Endothelial cell of umbilical vein (primary cell): ENCODE measurements around the gene DCAF17. TPM values are rescaled to one million over a fixed set of nuclear protein-coding genes. Genes with fewer than 3 reads are reported as not detected.

Experiments used
- BruUV-seq: library from RNA; stranded (reverse); fragments of 400-500 nt; replicated peaks from 2 replicates; lab custom pipeline; 2021; lab: Mats Ljungman, UMichigan
- CTCF ChIA-PET: fragments of 300-600, 350-600 bp; sonication (Branson Sonifier 250); formaldehyde crosslinking; loops from one replicate; lab custom pipeline; 2021; ENCODE audit warnings: antibody characterized with exemption, inconsistent platforms; lab: Charles Lee
- POLR2A ChIA-PET: fragments of 300-600, 350-600 bp; sonication (Branson Sonifier 250); formaldehyde crosslinking; loops from one replicate; lab custom pipeline; 2021; ENCODE audit warnings: antibody characterized with exemption, inconsistent platforms; lab: Charles Lee
- DNase-seq: peaks from one replicate; pipeline ENCODE4 v3.0.0-alpha.2; 2011; ENCODE audit warnings: low read depth, low spot score
- FAIRE-seq: peaks from 2 replicates; lab custom pipeline; 2011; peaks lifted over from hg19 to GRCh38; lab: Jason Lieb, UNC
- H2AFZ ChIP-seq: 2 replicates; pipeline ENCODE4 v1.6.0; 2012; ENCODE audit warnings: low read depth, low read length, control low read depth, inconsistent platforms
- H3K27ac ChIP-seq: 2 replicates; pipeline ENCODE4 v1.5.1; 2011; ENCODE audit warnings: low read depth, mild to moderate bottlenecking, control low read depth, low read length, moderate library complexity; ENCODE audit not compliant: insufficient read depth
- H3K27me3 ChIP-seq, 2 experiments: 2 replicates each; pipeline versions ENCODE4 v1.6.0 to v1.6.1; 2011; ENCODE audit warnings: low read length in 2 of 2, mixed read lengths in 1 of 2; ENCODE audit not compliant: control insufficient read depth in 2 of 2, insufficient read depth in 2 of 2
- H3K36me3 ChIP-seq, 2 experiments: 2 replicates in 1 of 2; 3 replicates in 1 of 2; pipeline ENCODE4 v1.5.1; 2011; ENCODE audit warnings: low read length in 2 of 2, mild to moderate bottlenecking in 1 of 2, moderate library complexity in 1 of 2; ENCODE audit not compliant: control insufficient read depth in 2 of 2, insufficient read depth in 2 of 2; ENCODE audit errors: extremely low read depth in 1 of 2
- H3K4me1 ChIP-seq: 3 replicates; pipeline ENCODE4 v1.5.1; 2011; ENCODE audit warnings: mild to moderate bottlenecking, low read length; ENCODE audit not compliant: control insufficient read depth, insufficient read depth; ENCODE audit errors: extremely low read depth
- H3K4me2 ChIP-seq: 2 replicates; pipeline ENCODE4 v1.6.1; 2011; ENCODE audit warnings: low read length, control low read depth, mixed read lengths; ENCODE audit not compliant: insufficient read depth
- H3K4me3 ChIP-seq, 3 experiments: fragments of 200-600 bp in 1 of 3; sonication (generic), shearing (Covaris generic) in 1 of 3; replicated peaks in 1 of 3; 2 replicates each; pipeline ENCODE4 v1.5.1; 2011 to 2016; ENCODE audit warnings: control low read depth in 3 of 3, low read length in 3 of 3, mild to moderate bottlenecking in 2 of 3, inconsistent platforms in 1 of 3, low read depth in 1 of 3, moderate library complexity in 1 of 3; ENCODE audit not compliant: insufficient read depth in 1 of 3
- H3K79me2 ChIP-seq: 2 replicates; pipeline ENCODE4 v1.6.0; 2012; ENCODE audit warnings: low read length, inconsistent platforms; ENCODE audit not compliant: control insufficient read depth, insufficient read depth
- H3K9ac ChIP-seq: replicated peaks from 2 replicates; pipeline ENCODE3; 2011; ENCODE audit warnings: low read length, control low read depth; ENCODE audit not compliant: insufficient read depth; ENCODE audit errors: extremely low read depth
- H3K9me1 ChIP-seq: replicated peaks from 3 replicates; pipeline ENCODE4 v1.6.0; 2011; ENCODE audit warnings: mild to moderate bottlenecking, low read length; ENCODE audit not compliant: control insufficient read depth, insufficient read depth; ENCODE audit errors: extremely low read depth
- H3K9me3 ChIP-seq: replicated peaks from 2 replicates; pipeline ENCODE4 v1.5.1; 2012; ENCODE audit warnings: low read length, inconsistent platforms; ENCODE audit not compliant: control insufficient read depth, insufficient read depth
- H4K20me1 ChIP-seq: replicated peaks from 2 replicates; pipeline ENCODE3; 2011; ENCODE audit warnings: mild to moderate bottlenecking, low read length; ENCODE audit not compliant: control insufficient read depth, insufficient read depth; ENCODE audit errors: extremely low read depth
- EZH2 ChIP-seq: IDR thresholded peaks from 2 replicates; pipeline ENCODE4 v1.6.1; 2012; ENCODE audit warnings: borderline replicate concordance, low read depth, mild to moderate bottlenecking, moderate library complexity, low read length, inconsistent platforms; ENCODE audit not compliant: severe bottlenecking
- FOS ChIP-seq: IDR thresholded peaks from 2 replicates; pipeline ENCODE4 v1.6.1; 2011; ENCODE audit warnings: mild to moderate bottlenecking, low read length, moderate library complexity, borderline replicate concordance; ENCODE audit not compliant: insufficient read depth
- GATA2 ChIP-seq: IDR thresholded peaks from 2 replicates; pipeline ENCODE4 v1.7.0; 2011; ENCODE audit warnings: low read depth, mild to moderate bottlenecking, moderate library complexity, mixed read lengths, low read length; ENCODE audit not compliant: insufficient read length, insufficient read depth
- JUN ChIP-seq: IDR thresholded peaks from 2 replicates; pipeline ENCODE4 v1.6.1; 2011; ENCODE audit warnings: borderline replicate concordance, low read depth; ENCODE audit not compliant: insufficient read length, insufficient read depth
- MAX ChIP-seq: IDR thresholded peaks from 2 replicates; pipeline ENCODE4 v1.6.1; 2011; ENCODE audit not compliant: insufficient read depth, insufficient read length
- MYC ChIP-seq: IDR thresholded peaks from one replicate; pipeline ENCODE4 v1.6.1; 2011; ENCODE audit warnings: mild to moderate bottlenecking, low read depth, low read length
- POLR2A ChIP-seq: IDR thresholded peaks from 2 replicates; pipeline ENCODE4 v1.6.1; 2012; ENCODE audit warnings: low read depth, mild to moderate bottlenecking, control low read depth, low read length
- POLR2AphosphoS5 ChIP-seq: IDR thresholded peaks from 2 replicates; pipeline ENCODE4 v1.6.1; 2012; ENCODE audit warnings: low read depth, mild to moderate bottlenecking, control low read depth, low read length, moderate library complexity; ENCODE audit not compliant: insufficient read depth
- dilution Hi-C: fragments of 300-500 bp; cut with MboI; formaldehyde crosslinking; loops from one replicate; pipeline ENCODE4 v1.15.0; 2019; ENCODE audit warnings: low sequenced_read_pairs; ENCODE audit not compliant: extremely low pct_ligation_motif_present
- intact Hi-C: fragments of 100-400 bp; cut with micrococcal nuclease; formaldehyde crosslinking; loops from one replicate; pipeline ENCODE4 v1.10.0; 2022
- polyA plus RNA-seq, 4 experiments: library from polyadenylated mRNA; depleted of rRNA in 3 of 4; stranded (reverse) in 3 of 4; unstranded in 1 of 4; fragments of >200 nt; gene quantifications; 2 replicates each; pipeline versions ENCODE4 v1.2.1 to v1.2.3, GENCODE V29; 2011 to 2012; ENCODE audit warnings: missing spikeins in 1 of 4
- total RNA-seq: library from RNA; stranded (reverse); gene quantifications from 2 replicates; pipeline ENCODE4 v1.2.3, GENCODE V29; 2021
- TF ChIP-seq, protein P1 (sequence below), 2 donors: IDR thresholded peaks; 1 replicate in 1 of 2; 2 replicates in 1 of 2; pipeline ENCODE4 v1.5.1; 2011; ENCODE audit warnings: low read length in 2 of 2, mild to moderate bottlenecking in 2 of 2, moderate library complexity in 2 of 2, control low read depth in 1 of 2, inconsistent platforms in 1 of 2, low read depth in 1 of 2; ENCODE audit not compliant: insufficient read depth in 1 of 2; ENCODE audit errors: extremely low read depth in 1 of 2

DCAF17 gene
- total and polyA plus RNA-seq, 2 donors (not counting 3 experiments of a cell fraction or from before 2014, with no cell fraction given): 4.6 to 14.9 TPM

GRCh38 chr2:171514908-171515582 is 81.0 kb downstream of the DCAF17 start:
- no peak overlapping the region for H3K9ac ChIP-seq
- ChIA-PET CTCF (interaction anchor here (0.7 kb wide), 1 partner anchor 51 kb away, joined by 3 read pairs; no protein-coding TSS in a partner anchor), POLR2A (no interaction called here)
- peaks cover 0 to 5% of the 10 kb centered on the region in 2 experiments for H3K27me3 ChIP-seq
- H3K79me2 ChIP-seq: no peaks in the 10 kb centered on the region
- H3K9me3 ChIP-seq: no peaks in the 10 kb centered on the region
- no TSS peak for BruUV-seq
- dilution Hi-C loops (no loop called here), intact Hi-C loops (no loop called here)
- no peaks in the 10 kb centered on the region for H3K4me1 ChIP-seq
- H3K27ac ChIP-seq: no peak overlapping the region
- H3K4me3 ChIP-seq: no peak overlapping the region
- TF ChIP-seq EZH2: no peak
- TF ChIP-seq POLR2A: no peak
- no peak for TF ChIP-seq FOS
- TF ChIP-seq, protein P1, sequence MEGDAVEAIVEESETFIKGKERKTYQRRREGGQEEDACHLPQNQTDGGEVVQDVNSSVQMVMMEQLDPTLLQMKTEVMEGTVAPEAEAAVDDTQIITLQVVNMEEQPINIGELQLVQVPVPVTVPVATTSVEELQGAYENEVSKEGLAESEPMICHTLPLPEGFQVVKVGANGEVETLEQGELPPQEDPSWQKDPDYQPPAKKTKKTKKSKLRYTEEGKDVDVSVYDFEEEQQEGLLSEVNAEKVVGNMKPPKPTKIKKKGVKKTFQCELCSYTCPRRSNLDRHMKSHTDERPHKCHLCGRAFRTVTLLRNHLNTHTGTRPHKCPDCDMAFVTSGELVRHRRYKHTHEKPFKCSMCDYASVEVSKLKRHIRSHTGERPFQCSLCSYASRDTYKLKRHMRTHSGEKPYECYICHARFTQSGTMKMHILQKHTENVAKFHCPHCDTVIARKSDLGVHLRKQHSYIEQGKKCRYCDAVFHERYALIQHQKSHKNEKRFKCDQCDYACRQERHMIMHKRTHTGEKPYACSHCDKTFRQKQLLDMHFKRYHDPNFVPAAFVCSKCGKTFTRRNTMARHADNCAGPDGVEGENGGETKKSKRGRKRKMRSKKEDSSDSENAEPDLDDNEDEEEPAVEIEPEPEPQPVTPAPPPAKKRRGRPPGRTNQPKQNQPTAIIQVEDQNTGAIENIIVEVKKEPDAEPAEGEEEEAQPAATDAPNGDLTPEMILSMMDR (IDR thresholded peaks at IDR 0.05; ENCODE audit: extremely low read depth in 1 of 2, insufficient read depth in 1 of 2, low read depth in 1 of 2, low read length in 2 of 2): no peak
- no peak for TF ChIP-seq POLR2AphosphoS5
- TF ChIP-seq MYC: no peak
- TF ChIP-seq MAX: no peak
- TF ChIP-seq JUN: no peak
- TF ChIP-seq GATA2: no peak
- FAIRE-seq (no peak), DNase-seq (no peak)
- no peaks in the 10 kb centered on the region for H4K20me1 ChIP-seq
- H2AFZ ChIP-seq: no peak overlapping the region
- H3K9me1 ChIP-seq: no peaks in the 10 kb centered on the region
- H3K4me2 ChIP-seq: no peak overlapping the region
- H3K36me3 ChIP-seq: no peaks in the 10 kb centered on the region
